Measurements from ENCODE around the gene TNNC1.

Gene TNNC1

DNA sequence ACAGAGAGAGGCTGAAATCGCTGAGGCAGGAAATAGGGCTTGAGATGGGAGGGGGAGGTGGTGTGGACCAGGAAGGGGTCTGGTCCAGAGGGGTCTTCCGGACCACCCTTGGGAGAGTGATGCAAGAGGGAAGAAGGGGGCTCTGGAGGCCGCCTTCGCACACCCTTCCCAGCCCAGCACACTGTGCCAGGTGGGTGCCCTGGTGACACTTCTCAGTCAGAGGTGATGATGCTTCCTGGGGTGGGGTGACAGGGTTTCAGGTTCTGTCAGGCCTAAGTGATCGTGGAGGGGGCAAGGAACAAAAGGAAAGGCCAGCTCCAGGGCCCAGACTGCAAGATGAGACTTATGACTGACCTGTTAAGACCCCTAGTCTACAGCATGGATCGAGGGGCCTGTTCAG, 21.6 kb downstream of the TNNC1 start:
- DNase-seq (ENCODE audit: low read depth in 2 of 2) = no peak

GRCh38 chr3:52431459-52432223, 22.2 kb downstream of the TNNC1 start:
- no peak for DNase-seq (ENCODE audit: low read depth in 2 of 2)

DNA sequence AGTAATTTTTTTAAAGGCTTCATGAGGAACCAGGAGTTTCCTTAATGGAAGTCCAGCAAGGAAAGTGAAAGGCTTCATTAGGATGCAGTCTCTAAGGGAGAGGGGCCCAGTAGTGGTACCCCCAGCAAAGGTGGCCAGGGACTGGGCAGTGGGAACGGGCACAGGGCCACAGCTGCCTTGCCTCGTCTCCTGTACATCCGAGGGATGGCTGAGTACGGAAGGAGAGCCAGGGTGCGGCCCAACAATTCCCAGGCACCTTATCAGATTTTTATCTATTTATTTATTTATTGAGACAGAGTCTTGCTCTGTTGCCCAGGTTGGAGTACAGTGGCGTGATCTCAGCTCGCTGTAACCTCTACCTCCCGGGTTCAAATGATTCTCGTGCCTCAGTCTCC, 23.4 kb downstream of the TNNC1 start:
- DNase-seq (ENCODE audit: low read depth in 2 of 2) = no peak

GRCh38 chr3:52429779-52430415, 23.9 kb downstream of the TNNC1 start:
- DNase-seq (ENCODE audit: low read depth in 2 of 2) = no peak

- DNase-seq (ENCODE audit: low read depth in 2 of 2) = no peak
Observed at GRCh38 chr3:52429031-52429430, 24.8 kb downstream of the TNNC1 start.

DNA sequence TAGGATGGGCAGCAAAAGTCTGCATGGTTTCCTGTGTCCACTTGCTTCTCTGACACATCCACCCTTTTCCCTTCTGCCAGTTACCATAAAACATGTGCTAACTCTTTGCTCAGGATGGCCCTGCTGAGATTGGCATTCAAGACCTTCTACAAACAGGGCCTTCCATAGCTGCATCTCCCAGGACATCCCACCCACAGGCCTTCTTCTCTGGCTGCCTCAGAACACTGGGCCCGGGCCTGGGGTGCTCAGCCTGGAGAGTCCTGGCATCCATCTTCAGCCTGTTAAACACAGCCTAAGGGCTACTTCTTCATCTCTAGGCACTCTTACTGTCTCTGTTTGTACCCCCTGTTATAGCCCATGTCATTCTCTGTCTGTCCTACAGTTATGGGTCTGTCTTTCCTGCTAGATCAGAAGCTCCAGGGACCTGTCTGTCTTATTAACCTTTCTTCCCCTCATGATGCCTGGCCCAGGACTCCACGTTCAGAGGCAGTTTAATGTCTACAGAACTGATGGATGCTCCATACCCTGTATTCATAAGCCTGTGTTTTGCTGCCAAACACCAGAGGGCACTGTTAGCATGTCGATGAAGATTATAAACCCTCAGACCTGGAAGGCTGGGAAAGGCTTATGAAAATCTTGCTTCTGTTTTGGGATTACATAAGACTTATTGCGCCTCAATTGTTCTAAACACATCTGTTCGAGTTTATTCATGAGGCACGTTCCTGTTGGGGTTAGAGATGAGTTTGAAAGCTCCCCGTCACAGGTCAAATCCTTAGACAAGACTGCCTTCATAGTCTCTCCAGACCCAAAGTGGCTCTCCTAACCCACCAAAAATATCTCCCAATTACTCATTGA, 25.5 kb downstream of the TNNC1 start:
- peak in 1 of 2 donors; percentile 23 for DNase-seq (ENCODE audit: low read depth in 2 of 2)

DNA sequence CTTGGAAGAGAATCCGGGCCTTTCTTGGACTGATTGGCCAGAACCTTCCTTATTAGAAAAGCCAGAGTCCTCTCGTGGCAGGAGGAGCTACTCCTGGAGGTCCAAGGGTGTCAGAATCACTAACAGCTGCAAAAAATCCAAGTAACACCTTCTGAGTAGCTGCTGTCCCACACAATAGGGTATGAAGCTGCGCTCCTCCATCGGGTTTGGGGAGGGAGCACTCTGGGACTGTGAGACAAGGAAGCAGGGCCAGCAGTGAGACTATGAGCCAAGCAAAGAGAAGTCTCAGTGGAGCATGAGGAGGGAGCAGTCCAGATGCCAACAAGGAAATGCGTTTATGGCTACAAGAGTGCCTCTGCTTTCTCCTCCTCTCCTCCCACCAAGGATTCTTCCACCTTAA, 30.7 kb downstream of the TNNC1 start:
- DNase-seq (ENCODE audit: low read depth in 2 of 2) = no peak

DNA sequence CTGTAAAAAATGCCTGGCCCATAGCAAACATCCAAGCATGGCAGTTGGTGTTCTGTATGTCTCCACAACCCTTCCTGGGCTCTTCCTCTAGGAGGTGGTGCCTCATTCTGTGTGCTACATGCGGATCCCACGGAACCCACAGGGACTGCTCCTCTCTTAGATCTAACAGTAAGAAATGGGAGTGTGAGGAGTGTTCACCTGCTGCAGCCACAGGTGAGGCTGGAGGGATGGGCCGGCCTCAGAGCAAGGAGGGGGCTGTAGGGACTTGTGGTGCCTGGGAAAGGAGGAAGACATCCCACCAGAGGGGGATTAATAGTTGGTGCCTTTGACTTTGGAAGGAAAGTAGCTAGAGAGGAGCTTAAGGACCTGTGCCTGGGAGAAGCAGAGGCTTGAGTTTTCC, 31.2 kb downstream of the TNNC1 start:
- DNase-seq (ENCODE audit: low read depth in 2 of 2) = no peak

GRCh38 chr3:52420388-52420787, 33.5 kb downstream of the TNNC1 start:
- DNase-seq (ENCODE audit: low read depth in 2 of 2) = no peak

DNA sequence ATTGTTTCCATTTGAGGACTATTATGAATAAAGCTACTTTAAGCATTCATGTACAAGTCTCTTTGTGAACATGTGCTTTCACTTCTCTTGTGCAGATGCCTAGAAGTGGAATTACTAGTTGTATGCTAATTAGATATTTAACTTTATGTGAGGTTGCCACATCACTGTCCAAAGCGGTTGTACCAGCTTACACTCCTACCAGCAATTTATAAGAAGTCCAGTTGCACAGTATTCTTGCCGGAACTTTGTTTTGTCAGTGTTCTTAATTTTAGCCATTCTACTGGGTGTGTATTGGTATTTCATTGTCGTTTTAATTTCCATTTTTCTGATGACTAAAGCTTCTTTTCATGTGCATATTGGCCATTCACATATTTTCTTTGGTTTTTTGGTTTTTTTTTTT, 38.0 kb downstream of the TNNC1 start:
- no peak for DNase-seq (ENCODE audit: low read depth in 2 of 2)

DNA sequence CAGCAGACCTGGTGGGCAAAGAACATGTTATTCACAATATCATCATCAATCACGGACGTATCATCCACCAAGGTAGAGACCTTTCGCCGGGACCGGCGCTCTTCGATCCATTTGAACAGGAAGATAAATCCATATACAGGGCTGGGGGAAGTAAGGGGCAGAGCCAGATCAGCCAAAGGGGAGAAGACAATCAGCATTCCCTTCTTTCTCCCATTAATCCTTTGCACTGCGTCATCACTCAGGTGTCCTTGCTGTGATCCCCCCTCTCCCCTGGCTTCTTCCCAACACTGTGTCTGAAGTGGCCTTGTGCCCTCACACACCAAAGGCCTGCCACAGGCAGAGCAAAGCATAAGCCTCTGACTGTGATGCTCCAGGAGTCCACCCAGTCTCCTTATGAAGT, 45.4 kb downstream of the TNNC1 start:
- no peak for DNase-seq (ENCODE audit: low read depth in 2 of 2)

GRCh38 chr3:52407779-52408178, 46.1 kb downstream of the TNNC1 start:
- DNase-seq (ENCODE audit: low read depth in 2 of 2) = no peak

GRCh38 chr3:52406791-52407510, 46.9 kb downstream of the TNNC1 start:
- DNase-seq (ENCODE audit: low read depth in 2 of 2) = no peak

- no peak for DNase-seq (ENCODE audit: low read depth in 2 of 2)
Observed at GRCh38 chr3:52406231-52406661, 47.6 kb downstream of the TNNC1 start.

- DNase-seq (ENCODE audit: low read depth in 2 of 2) = no peak
Observed at GRCh38 chr3:52405601-52406110, 48.2 kb downstream of the TNNC1 start.

- no peak for DNase-seq (ENCODE audit: low read depth in 2 of 2)
Observed at GRCh38 chr3:52405066-52405465, 48.8 kb downstream of the TNNC1 start.

DNA sequence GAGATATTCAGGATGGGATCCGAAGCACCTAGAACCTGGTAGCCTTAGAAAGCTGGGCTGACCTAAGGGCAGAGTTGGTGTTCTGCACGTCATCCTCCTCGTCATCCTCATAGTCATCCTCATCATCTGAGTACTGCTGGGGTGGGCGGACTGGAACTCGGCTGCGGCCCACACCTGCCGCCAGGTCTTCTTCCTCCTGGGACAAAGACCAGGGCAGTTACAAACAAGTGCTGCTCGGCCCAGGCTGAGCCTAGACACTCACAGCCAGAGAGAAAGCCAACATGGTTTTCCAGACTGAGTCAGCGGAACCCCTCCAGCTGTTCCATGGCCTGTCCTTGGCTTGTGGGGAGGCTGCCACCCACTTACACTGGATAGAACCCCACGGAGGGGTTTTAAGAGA, 49.5 kb downstream of the TNNC1 start:
- no peak for DNase-seq (ENCODE audit: low read depth in 2 of 2)

GRCh38 chr3:52403955-52404354, 49.9 kb downstream of the TNNC1 start:
- DNase-seq (ENCODE audit: low read depth in 2 of 2) = no peak

GRCh38 chr3:52403271-52403841, 50.5 kb downstream of the TNNC1 start:
- DNase-seq (ENCODE audit: low read depth in 2 of 2) = no peak

- DNase-seq (ENCODE audit: low read depth in 2 of 2) = no peak
Observed at GRCh38 chr3:52402706-52403270, 51.1 kb downstream of the TNNC1 start.

- no peak for DNase-seq (ENCODE audit: low read depth in 2 of 2)
Observed at GRCh38 chr3:52402101-52402521, 51.7 kb downstream of the TNNC1 start.
